Keratinocyte (primary cell): Measurements from ENCODE around the gene KRTAP5-10. TPM values are rescaled to one million over a fixed set of nuclear protein-coding genes. Genes with fewer than 3 reads are reported as not detected.
"Not testable (repeated sequence)": the region's sequence is repeated elsewhere in the genome, so short reads cannot be mapped to it uniquely, and the experiment has no call there.

Experiments
- DNase-seq: peaks from one replicate; pipeline ENCODE4 v3.0.0-alpha.2; 2011; ENCODE audit warnings: low read depth, missing footprints, low spot score
- FAIRE-seq: peaks from 2 replicates; lab custom pipeline; 2011; peaks lifted over from hg19 to GRCh38; lab: Jason Lieb, UNC
- H2AFZ ChIP-seq: 2 replicates; pipeline ENCODE4 v1.6.0; 2012; ENCODE audit warnings: low read length, control low read depth, inconsistent platforms; ENCODE audit not compliant: control insufficient read depth
- H3K27ac ChIP-seq: 2 replicates; pipeline ENCODE4 v1.5.1; 2011; ENCODE audit warnings: low read length; ENCODE audit not compliant: control insufficient read depth, insufficient read depth
- H3K27me3 ChIP-seq: 3 replicates; pipeline ENCODE4 v1.6.0; 2011; ENCODE audit warnings: low read length; ENCODE audit not compliant: control insufficient read depth, insufficient read depth; ENCODE audit errors: extremely low read depth
- H3K36me3 ChIP-seq, 2 experiments: 2 replicates in 1 of 2; 3 replicates in 1 of 2; pipeline ENCODE4 v1.5.1; 2011; ENCODE audit warnings: low read length in 2 of 2, mild to moderate bottlenecking in 1 of 2; ENCODE audit not compliant: control insufficient read depth in 2 of 2, insufficient read depth in 2 of 2; ENCODE audit errors: extremely low read depth in 1 of 2
- H3K4me1 ChIP-seq: 3 replicates; pipeline ENCODE4 v1.5.1; 2011; ENCODE audit warnings: low read length; ENCODE audit not compliant: control insufficient read depth, insufficient read depth; ENCODE audit errors: extremely low read depth
- H3K4me2 ChIP-seq: 3 replicates; pipeline ENCODE4 v1.6.0; 2011; ENCODE audit warnings: low read depth, low read length; ENCODE audit not compliant: control insufficient read depth, insufficient read depth; ENCODE audit errors: extremely low read depth
- H3K4me3 ChIP-seq, 3 experiments: fragments of 200-600 bp in 1 of 3; sonication (generic) in 1 of 3; 2 replicates in 2 of 3; 3 replicates in 1 of 3; pipeline ENCODE4 v1.5.1; 2011 to 2016; ENCODE audit warnings: low read length in 3 of 3, mild to moderate bottlenecking in 3 of 3, control low read depth in 2 of 3, inconsistent platforms in 1 of 3, low read depth in 1 of 3, mixed read lengths in 1 of 3, mixed run types in 1 of 3, moderate library complexity in 1 of 3; ENCODE audit not compliant: control insufficient read depth in 2 of 3, insufficient read depth in 2 of 3; ENCODE audit errors: extremely low read depth in 1 of 3
- H3K79me2 ChIP-seq: 2 replicates; pipeline ENCODE4 v1.6.0; 2012; ENCODE audit warnings: low read length; ENCODE audit not compliant: control insufficient read depth, insufficient read depth
- H3K9ac ChIP-seq: 3 replicates; pipeline ENCODE4 v1.6.0; 2011; ENCODE audit warnings: low read length; ENCODE audit not compliant: control insufficient read depth, insufficient read depth; ENCODE audit errors: extremely low read depth
- H3K9me1 ChIP-seq: 3 replicates; pipeline ENCODE4 v1.6.0; 2011; ENCODE audit warnings: low read length; ENCODE audit not compliant: control insufficient read depth, insufficient read depth; ENCODE audit errors: extremely low read depth
- H3K9me3 ChIP-seq: 2 replicates; pipeline ENCODE4 v1.5.1; 2012; ENCODE audit warnings: low read depth, low read length; ENCODE audit not compliant: control insufficient read depth
- H4K20me1 ChIP-seq: 3 replicates; pipeline ENCODE4 v1.6.0; 2011; ENCODE audit warnings: low read length; ENCODE audit not compliant: control insufficient read depth, insufficient read depth; ENCODE audit errors: extremely low read depth
- EZH2 ChIP-seq: IDR thresholded peaks from one replicate; pipeline ENCODE4 v1.6.1; 2012; ENCODE audit warnings: inconsistent platforms, mild to moderate bottlenecking, low read length, moderate library complexity
- dilution Hi-C: fragments of 300-500 bp; cut with MboI; formaldehyde crosslinking; loops from one replicate; pipeline ENCODE4 v1.7.0; 2020; ENCODE audit warnings: low sequenced_read_pairs; ENCODE audit not compliant: extremely low pct_ligation_motif_present
- polyA plus RNA-seq, 5 experiments: library from polyadenylated mRNA; depleted of rRNA in 3 of 5; stranded (reverse) in 3 of 5; stranded (forward) in 1 of 5; unstranded in 1 of 5; fragments of >200 nt; gene quantifications; 1 replicate in 1 of 5; 2 replicates in 3 of 5; 3 replicates in 1 of 5; pipeline versions ENCODE4 v1.2.1 to v1.2.3, GENCODE V29; 2011 to 2012; ENCODE audit warnings: missing spikeins in 2 of 5, low read depth in 1 of 5, low replicate concordance in 1 of 5
- TF ChIP-seq, protein P1 (sequence below), 3 experiments: IDR thresholded peaks in 1 of 3; conservative IDR thresholded peaks in 1 of 3; optimal IDR thresholded peaks in 1 of 3; 2 replicates in 2 of 3; 3 replicates in 1 of 3; pipeline versions ENCODE3 to v1.5.1; 2011; ENCODE audit warnings: low read length in 3 of 3, mild to moderate bottlenecking in 3 of 3, moderate library complexity in 2 of 3, control low read depth in 1 of 3, inconsistent platforms in 1 of 3; ENCODE audit not compliant: insufficient read depth in 2 of 3; ENCODE audit errors: extremely low read depth in 1 of 3

The KRTAP5-10 gene
- polyA plus RNA-seq, 1 donor (not counting 4 experiments of a cell fraction or from before 2014, with no cell fraction given), result not detected

DNA sequence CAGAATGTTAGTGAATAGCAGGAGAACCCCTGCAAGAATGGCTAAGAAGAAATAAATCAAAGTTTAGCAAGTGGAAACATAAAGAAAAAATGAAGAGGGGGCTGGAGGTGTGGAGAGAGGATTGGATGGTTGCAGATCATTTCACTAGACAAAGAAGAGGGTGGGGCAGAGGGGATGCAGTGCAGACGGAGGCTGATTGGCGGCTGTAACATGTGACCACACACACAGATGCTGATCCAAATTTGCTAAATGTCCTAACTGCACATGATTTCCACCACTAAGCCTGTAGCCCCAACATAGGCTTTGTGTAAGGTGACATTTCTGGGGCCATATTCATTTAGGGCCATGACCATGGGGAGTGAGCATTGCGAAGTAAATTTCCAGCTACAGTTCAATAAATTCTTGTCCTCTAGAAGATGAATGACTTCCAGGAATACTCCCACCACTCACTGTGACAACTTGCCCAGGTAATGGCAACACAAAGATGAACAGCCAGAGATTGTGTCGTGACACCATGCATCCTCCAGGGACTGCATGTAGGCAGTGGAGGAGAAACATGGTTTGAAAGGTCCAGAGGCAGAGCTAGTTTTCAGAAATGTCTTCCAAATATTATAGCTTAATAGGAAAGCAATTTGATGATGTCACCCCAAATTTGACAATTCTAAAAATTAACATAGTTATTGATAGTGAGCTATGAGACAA, 10.5 kb downstream of the KRTAP5-10 start:
- no peak for FAIRE-seq
- Histone ChIP-seq H3K79me2 (no peaks in the 10 kb centered on the region), H2AFZ (no peak overlapping the region), H3K27ac (no peak overlapping the region), H3K36me3 (no peaks in the 10 kb centered on the region), H3K9ac (no peak overlapping the region), H3K4me3 (no peak overlapping the region), H3K27me3 (no peaks in the 10 kb centered on the region), H3K9me3 (no peaks in the 10 kb centered on the region), H3K9me1 (no peaks in the 10 kb centered on the region), H4K20me1 (no peaks in the 10 kb centered on the region), H3K4me1 (no peaks in the 10 kb centered on the region), H3K4me2 (no peak overlapping the region)
- DNase-seq, result no peak
- dilution Hi-C loops, result no loop called here
- TF ChIP-seq, protein P1, sequence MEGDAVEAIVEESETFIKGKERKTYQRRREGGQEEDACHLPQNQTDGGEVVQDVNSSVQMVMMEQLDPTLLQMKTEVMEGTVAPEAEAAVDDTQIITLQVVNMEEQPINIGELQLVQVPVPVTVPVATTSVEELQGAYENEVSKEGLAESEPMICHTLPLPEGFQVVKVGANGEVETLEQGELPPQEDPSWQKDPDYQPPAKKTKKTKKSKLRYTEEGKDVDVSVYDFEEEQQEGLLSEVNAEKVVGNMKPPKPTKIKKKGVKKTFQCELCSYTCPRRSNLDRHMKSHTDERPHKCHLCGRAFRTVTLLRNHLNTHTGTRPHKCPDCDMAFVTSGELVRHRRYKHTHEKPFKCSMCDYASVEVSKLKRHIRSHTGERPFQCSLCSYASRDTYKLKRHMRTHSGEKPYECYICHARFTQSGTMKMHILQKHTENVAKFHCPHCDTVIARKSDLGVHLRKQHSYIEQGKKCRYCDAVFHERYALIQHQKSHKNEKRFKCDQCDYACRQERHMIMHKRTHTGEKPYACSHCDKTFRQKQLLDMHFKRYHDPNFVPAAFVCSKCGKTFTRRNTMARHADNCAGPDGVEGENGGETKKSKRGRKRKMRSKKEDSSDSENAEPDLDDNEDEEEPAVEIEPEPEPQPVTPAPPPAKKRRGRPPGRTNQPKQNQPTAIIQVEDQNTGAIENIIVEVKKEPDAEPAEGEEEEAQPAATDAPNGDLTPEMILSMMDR (optimal IDR thresholded peaks at IDR 0.05 in 1 of 3, IDR thresholded peaks at IDR 0.05 in 1 of 3, conservative IDR thresholded peaks at IDR 0.05 in 1 of 3; ENCODE audit: extremely low read depth in 1 of 3, insufficient read depth in 2 of 3, low read length in 3 of 3), result no peak
- TF ChIP-seq EZH2, result no peak

DNA sequence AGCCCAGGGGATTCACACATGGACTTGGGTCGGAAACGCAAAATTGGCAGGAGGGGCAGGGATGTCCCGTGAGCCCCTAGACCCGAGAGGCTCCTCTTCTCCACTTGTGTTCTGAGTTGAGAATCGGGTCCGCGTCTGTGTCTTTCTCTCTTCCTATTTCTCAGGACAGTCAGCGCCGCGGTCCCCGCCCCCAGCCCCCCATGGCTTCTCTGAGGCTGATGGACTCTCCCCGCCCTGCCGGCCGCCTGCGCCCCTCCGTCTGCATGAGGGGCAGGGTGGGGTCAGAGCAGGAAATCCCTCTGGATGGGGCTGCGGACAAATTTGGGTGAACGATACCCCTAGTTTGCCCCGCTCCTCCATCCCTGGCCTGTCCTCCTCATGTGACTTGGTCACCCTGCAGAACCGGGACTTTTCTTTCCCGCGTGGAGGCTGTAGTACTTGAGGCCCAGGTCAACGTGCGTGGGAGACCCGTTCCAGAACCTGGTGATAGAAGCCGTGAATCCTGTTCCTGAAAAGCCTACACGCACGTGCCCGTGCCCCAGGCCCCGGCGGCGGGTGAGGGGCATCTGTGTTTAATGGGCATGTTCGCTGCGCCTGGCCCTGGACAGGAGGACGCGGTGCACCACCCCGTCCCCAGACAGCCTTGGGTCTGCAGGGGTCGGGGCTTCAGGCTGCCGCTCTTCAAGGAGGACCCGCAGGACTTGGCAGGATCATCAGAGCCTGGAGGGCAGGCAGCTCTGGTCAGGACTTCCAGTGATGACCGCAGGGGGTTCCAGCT, 11.5 kb downstream of the KRTAP5-10 start:
- H3K27me3 ChIP-seq, H3K4me1 ChIP-seq, H3K79me2 ChIP-seq, H3K36me3 ChIP-seq, H3K9me3 ChIP-seq, H3K4me3 ChIP-seq, H2AFZ ChIP-seq, H4K20me1 ChIP-seq, H3K9ac ChIP-seq, dilution Hi-C loops, FAIRE-seq, H3K9me1 ChIP-seq, DNase-seq, H3K27ac ChIP-seq, H3K4me2 ChIP-seq: not testable (repeated sequence)
